DND-41 (cell line): ENCODE results near the gene DDX52.

ENCODE experiments used
- ATAC-seq: fragments of 200-7000 bp; cut with Tn5 transposase; 3 replicates; pipeline ENCODE4 v1.9.1; 2021; ENCODE audit warnings: low read depth; ENCODE audit not compliant: insufficient read depth
- DNase-seq: peaks from one replicate; pipeline ENCODE4 v3.0.0-alpha.2; 2020
- H2AFZ ChIP-seq: 2 replicates; pipeline ENCODE4 v1.6.0; 2012; ENCODE audit warnings: low read depth, low read length
- H3K27ac ChIP-seq: 2 replicates; pipeline ENCODE4 v1.5.1; 2012; ENCODE audit warnings: low read length, inconsistent platforms
- H3K27me3 ChIP-seq: fragments of 200-600 bp; sonication (generic); 2 replicates; pipeline ENCODE4 v1.6.0; 2012; ENCODE audit warnings: low read length, mild to moderate bottlenecking, inconsistent platforms; ENCODE audit not compliant: insufficient read depth, poor library complexity
- H3K36me3 ChIP-seq: 2 replicates; pipeline ENCODE4 v1.5.1; 2012; ENCODE audit warnings: low read length, inconsistent platforms; ENCODE audit not compliant: insufficient read depth
- H3K4me1 ChIP-seq: 2 replicates; pipeline ENCODE4 v1.5.1; 2012; ENCODE audit warnings: mild to moderate bottlenecking, low read length; ENCODE audit not compliant: insufficient read depth
- H3K4me2 ChIP-seq: 2 replicates; pipeline ENCODE4 v1.6.0; 2012; ENCODE audit warnings: mild to moderate bottlenecking, moderate library complexity, low read length, inconsistent platforms; ENCODE audit not compliant: insufficient read depth
- H3K4me3 ChIP-seq, 2 experiments: fragments of 200-600 bp in 1 of 2; shearing (Covaris generic) in 1 of 2; 2 replicates each; pipeline ENCODE4 v1.5.1; 2012 to 2016; ENCODE audit warnings: inconsistent platforms in 2 of 2, low read length in 2 of 2, mild to moderate bottlenecking in 2 of 2, low read depth in 1 of 2, moderate library complexity in 1 of 2
- H3K79me2 ChIP-seq: 2 replicates; pipeline ENCODE4 v1.6.0; 2012; ENCODE audit warnings: low read length, inconsistent platforms; ENCODE audit not compliant: insufficient read depth
- H3K9ac ChIP-seq: 2 replicates; pipeline ENCODE4 v1.6.0; 2012; ENCODE audit warnings: low read depth, mild to moderate bottlenecking, inconsistent platforms, low read length, moderate library complexity
- H3K9me3 ChIP-seq: 2 replicates; pipeline ENCODE4 v1.5.1; 2012; ENCODE audit warnings: low read length, moderate library complexity, mild to moderate bottlenecking, inconsistent platforms; ENCODE audit not compliant: insufficient read depth, severe bottlenecking
- H4K20me1 ChIP-seq: 2 replicates; pipeline ENCODE4 v1.6.0; 2012; ENCODE audit warnings: low read length; ENCODE audit not compliant: insufficient read depth
- EZH2 ChIP-seq: IDR thresholded peaks from 3 replicates; pipeline ENCODE4 v1.6.1; 2012; ENCODE audit warnings: borderline replicate concordance, low read depth, mild to moderate bottlenecking, moderate library complexity, low read length, inconsistent platforms; ENCODE audit not compliant: severe bottlenecking
- TF ChIP-seq, protein P1 (sequence below): IDR thresholded peaks from 2 replicates; pipeline ENCODE4 v1.5.1; 2012; ENCODE audit warnings: borderline replicate concordance, low read length, moderate library complexity, mild to moderate bottlenecking; ENCODE audit not compliant: poor library complexity, severe bottlenecking; ENCODE audit errors: extremely low read depth

The DDX52 gene

DNA sequence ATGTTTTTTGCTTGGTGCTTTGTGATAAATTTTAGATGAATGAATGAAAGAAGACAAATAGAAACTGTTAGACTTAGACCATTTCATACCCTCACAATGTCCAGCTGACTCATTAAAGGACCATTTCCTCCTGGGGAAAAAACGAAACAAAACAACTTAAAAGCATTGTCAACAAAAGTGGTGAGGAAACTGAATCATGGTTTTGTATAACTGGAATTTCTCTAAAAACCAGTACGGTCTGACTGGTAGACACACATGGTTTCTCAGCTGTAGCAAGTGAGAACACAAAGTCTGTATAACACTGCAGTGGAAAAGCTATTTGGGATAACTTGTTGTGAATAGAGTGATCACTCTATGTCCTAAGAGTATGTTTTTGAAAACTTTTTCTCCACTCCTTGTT, 5.3 kb upstream of the DDX52 start:
- no peak overlapping the region for H2AFZ ChIP-seq
- no peak overlapping the region for H3K4me2 ChIP-seq
- peaks cover under 1% of the 10 kb centered on the region; the same call in 1 of the 2 replicates for H3K79me2 ChIP-seq
- DNase-seq (no peak), ATAC-seq (no peak)
- H3K4me1 ChIP-seq, result peaks cover 4% of the 10 kb centered on the region
- H3K27ac ChIP-seq, result no peak overlapping the region
- TF ChIP-seq, protein P1, sequence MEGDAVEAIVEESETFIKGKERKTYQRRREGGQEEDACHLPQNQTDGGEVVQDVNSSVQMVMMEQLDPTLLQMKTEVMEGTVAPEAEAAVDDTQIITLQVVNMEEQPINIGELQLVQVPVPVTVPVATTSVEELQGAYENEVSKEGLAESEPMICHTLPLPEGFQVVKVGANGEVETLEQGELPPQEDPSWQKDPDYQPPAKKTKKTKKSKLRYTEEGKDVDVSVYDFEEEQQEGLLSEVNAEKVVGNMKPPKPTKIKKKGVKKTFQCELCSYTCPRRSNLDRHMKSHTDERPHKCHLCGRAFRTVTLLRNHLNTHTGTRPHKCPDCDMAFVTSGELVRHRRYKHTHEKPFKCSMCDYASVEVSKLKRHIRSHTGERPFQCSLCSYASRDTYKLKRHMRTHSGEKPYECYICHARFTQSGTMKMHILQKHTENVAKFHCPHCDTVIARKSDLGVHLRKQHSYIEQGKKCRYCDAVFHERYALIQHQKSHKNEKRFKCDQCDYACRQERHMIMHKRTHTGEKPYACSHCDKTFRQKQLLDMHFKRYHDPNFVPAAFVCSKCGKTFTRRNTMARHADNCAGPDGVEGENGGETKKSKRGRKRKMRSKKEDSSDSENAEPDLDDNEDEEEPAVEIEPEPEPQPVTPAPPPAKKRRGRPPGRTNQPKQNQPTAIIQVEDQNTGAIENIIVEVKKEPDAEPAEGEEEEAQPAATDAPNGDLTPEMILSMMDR, result no peak
- TF ChIP-seq EZH2, result no peak
- H3K36me3 ChIP-seq, result no peaks in the 10 kb centered on the region
- H3K27me3 ChIP-seq, result peaks cover 43% of the 10 kb centered on the region
- H4K20me1 ChIP-seq, result no peaks in the 10 kb centered on the region
- no peaks in the 10 kb centered on the region for H3K9me3 ChIP-seq
- H3K9ac ChIP-seq, result no peak overlapping the region
- no peak overlapping the region for H3K4me3 ChIP-seq

DNA sequence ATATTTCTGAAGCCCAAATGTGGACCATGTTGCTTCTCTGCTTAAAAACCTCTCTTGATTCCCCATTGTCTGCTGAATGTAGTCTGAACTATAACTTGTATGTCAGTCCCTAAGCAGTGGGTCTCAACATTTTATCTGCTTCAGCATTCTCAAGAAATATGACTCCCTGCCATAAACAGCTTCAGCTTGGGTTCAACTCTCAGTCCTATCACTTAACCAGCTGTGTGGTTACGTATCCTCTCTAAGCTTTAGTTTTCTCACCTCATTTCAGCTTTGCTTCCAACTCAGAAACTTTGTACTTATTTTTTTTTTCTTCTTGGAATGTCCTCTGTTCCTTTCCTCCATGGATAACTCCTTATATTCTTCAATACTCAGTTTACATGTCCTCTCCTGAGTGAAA, 4.6 kb upstream of the DDX52 start:
- TF ChIP-seq, protein P1, result no peak
- no peak for TF ChIP-seq EZH2
- Histone ChIP-seq H4K20me1 (no peaks in the 10 kb centered on the region), H2AFZ (no peak overlapping the region), H3K36me3 (no peaks in the 10 kb centered on the region), H3K27ac (no peak overlapping the region), H3K4me2 (no peak overlapping the region), H3K9ac (no peak overlapping the region), H3K27me3 (peaks cover 43% of the 10 kb centered on the region), H3K4me1 (peaks cover 7% of the 10 kb centered on the region), H3K79me2 (peaks cover 8% of the 10 kb centered on the region), H3K4me3 (no peak overlapping the region), H3K9me3 (no peaks in the 10 kb centered on the region)
- DNase-seq, result no peak
- no peak for ATAC-seq

- H3K79me2 ChIP-seq, result peaks cover 46% of the 10 kb centered on the region
- H3K4me1 ChIP-seq, result peaks cover 31% of the 10 kb centered on the region
- H3K27ac ChIP-seq, result no peak overlapping the region
- H3K9ac ChIP-seq, result peak overlapping the region; percentile 88
- H3K27me3 ChIP-seq, result peaks cover 26% of the 10 kb centered on the region
- ATAC-seq, result no peak
- DNase-seq, result no peak
- no peaks in the 10 kb centered on the region for H3K9me3 ChIP-seq
- peaks cover 19% of the 10 kb centered on the region for H3K36me3 ChIP-seq
- TF ChIP-seq EZH2, result no peak
- TF ChIP-seq, protein P1, result no peak
- peak overlapping the region; percentile 77 for H3K4me2 ChIP-seq
- H3K4me3 ChIP-seq, result peak overlapping the region; percentile 92 to 97; a peak in 2 of 4 replicates
- peak overlapping the region; percentile 96 for H2AFZ ChIP-seq
- H4K20me1 ChIP-seq, result no peaks in the 10 kb centered on the region
Observed at GRCh38 chr17:37643869-37644268, 623 bp upstream of the DDX52 start.

GRCh38 chr17:37642681-37643080, 565 bp downstream of the DDX52 start:
- Histone ChIP-seq H3K79me2 (peaks cover 57% of the 10 kb centered on the region), H3K9me3 (no peaks in the 10 kb centered on the region), H2AFZ (peak overlapping the region; percentile 96), H3K4me2 (peak overlapping the region; percentile 77), H3K27ac (peak overlapping the region; percentile 80), H3K9ac (peak overlapping the region; percentile 88), H4K20me1 (no peaks in the 10 kb centered on the region), H3K4me1 (peaks cover 31% of the 10 kb centered on the region), H3K27me3 (peaks cover 17% of the 10 kb centered on the region), H3K4me3 (peak overlapping the region; percentile 92 to 97), H3K36me3 (peaks cover 31% of the 10 kb centered on the region)
- TF ChIP-seq EZH2, result no peak
- TF ChIP-seq, protein P1, result no peak
- DNase-seq (no peak), ATAC-seq (peak; percentile 50)
